HEK293 (cell line): Measurements from ENCODE around the gene NDUFB10.

Source experiments
- GFI1B ChIP-seq: fragments of 450-650 bp; formaldehyde crosslinking; IDR thresholded peaks from 2 replicates; pipeline ENCODE4 v1.5.1; 2016; ENCODE audit warnings: missing biosample characterization, missing genetic modification characterization
- KLF10 ChIP-seq: fragments of 450-650 bp; IDR thresholded peaks from 2 replicates; pipeline ENCODE4 v1.5.1; 2018; ENCODE audit warnings: missing biosample characterization, mild to moderate bottlenecking, missing genetic modification characterization
- KLF8 ChIP-seq: fragments of 450-650 bp; formaldehyde crosslinking; IDR thresholded peaks from 2 replicates; pipeline ENCODE4 v1.5.1; 2016; ENCODE audit warnings: missing biosample characterization, missing genetic modification characterization
- YY1 ChIP-seq: fragments of 450-650 bp; formaldehyde crosslinking; IDR thresholded peaks from 2 replicates; pipeline ENCODE4 v1.5.1; 2018; ENCODE audit warnings: missing biosample characterization, missing genetic modification characterization
- ZBTB17 ChIP-seq: fragments of 450-650 bp; formaldehyde crosslinking; IDR thresholded peaks from 2 replicates; pipeline ENCODE4 v1.5.1; 2016; ENCODE audit warnings: missing biosample characterization, missing genetic modification characterization
- ZFP3 ChIP-seq: fragments of 450-650 bp; formaldehyde crosslinking; IDR thresholded peaks from 2 replicates; pipeline ENCODE4 v1.5.1; 2016; ENCODE audit warnings: low read depth, missing biosample characterization, missing genetic modification characterization
- ZNF184 ChIP-seq: fragments of 450-650 bp; IDR thresholded peaks from 2 replicates; pipeline ENCODE4 v1.5.1; 2018; ENCODE audit warnings: missing biosample characterization, mild to moderate bottlenecking, missing genetic modification characterization
- ZNF302 ChIP-seq: fragments of 450-650 bp; formaldehyde crosslinking; IDR thresholded peaks from 2 replicates; pipeline ENCODE4 v1.5.1; 2016; ENCODE audit warnings: missing biosample characterization, missing genetic modification characterization, low read depth
- ZNF311 ChIP-seq: fragments of 450-650 bp; formaldehyde crosslinking; IDR thresholded peaks from 2 replicates; pipeline ENCODE4 v1.5.1; 2017; ENCODE audit warnings: missing biosample characterization, missing genetic modification characterization, borderline replicate concordance
- ZNF37A ChIP-seq: fragments of 450-650 bp; IDR thresholded peaks from 2 replicates; pipeline ENCODE4 v1.5.1; 2018; ENCODE audit warnings: missing biosample characterization, missing genetic modification characterization
- ZNF555 ChIP-seq: fragments of 450-650 bp; formaldehyde crosslinking; conservative IDR thresholded peaks from 2 replicates; pipeline ENCODE4 v1.5.1; 2017; ENCODE audit warnings: missing biosample characterization, mild to moderate bottlenecking, missing genetic modification characterization, inconsistent platforms
- ZNF561 ChIP-seq: fragments of 450-650 bp; IDR thresholded peaks from 2 replicates; pipeline ENCODE4 v1.5.1; 2018; ENCODE audit warnings: missing biosample characterization, missing genetic modification characterization, borderline replicate concordance
- ZNF654 ChIP-seq: fragments of 450-650 bp; formaldehyde crosslinking; IDR thresholded peaks from 2 replicates; pipeline ENCODE4 v1.5.1; 2016; ENCODE audit warnings: low read depth, missing biosample characterization, missing genetic modification characterization
- ZNF664 ChIP-seq: fragments of 450-650 bp; formaldehyde crosslinking; IDR thresholded peaks from 2 replicates; pipeline ENCODE4 v1.5.1; 2016; ENCODE audit warnings: missing biosample characterization, missing genetic modification characterization
- ZNF707 ChIP-seq: fragments of 450-650 bp; formaldehyde crosslinking; IDR thresholded peaks from 2 replicates; pipeline ENCODE4 v1.5.1; 2016; ENCODE audit warnings: missing biosample characterization, missing genetic modification characterization
- ZNF747 ChIP-seq: fragments of 450-650 bp; formaldehyde crosslinking; IDR thresholded peaks from 2 replicates; pipeline ENCODE4 v1.5.1; 2016; ENCODE audit warnings: missing biosample characterization, missing genetic modification characterization
- ZNF777 ChIP-seq: fragments of 450-650 bp; formaldehyde crosslinking; IDR thresholded peaks from 2 replicates; pipeline ENCODE4 v1.5.1; 2017; ENCODE audit warnings: missing biosample characterization, missing genetic modification characterization, borderline replicate concordance
- ZNF837 ChIP-seq: fragments of 450-650 bp; formaldehyde crosslinking; IDR thresholded peaks from 2 replicates; pipeline ENCODE4 v1.5.1; 2016; ENCODE audit warnings: missing biosample characterization, missing genetic modification characterization
- ZSCAN30 ChIP-seq: fragments of 450-650 bp; IDR thresholded peaks from 2 replicates; pipeline ENCODE4 v1.5.1; 2018; ENCODE audit warnings: missing biosample characterization, mild to moderate bottlenecking, missing genetic modification characterization, moderate library complexity
- TF ChIP-seq, protein P1 (sequence below): fragments of 450-650 bp; formaldehyde crosslinking; conservative IDR thresholded peaks from 2 replicates; pipeline ENCODE4 v1.5.1; 2016; ENCODE audit warnings: low read depth, missing biosample characterization, missing genetic modification characterization
- TF ChIP-seq, protein P2 (sequence below): fragments of 450-650 bp; formaldehyde crosslinking; IDR thresholded peaks from 2 replicates; pipeline ENCODE4 v1.5.0; 2017; ENCODE audit warnings: missing biosample characterization, missing genetic modification characterization, borderline replicate concordance
- TF ChIP-seq, protein P3 (sequence below): IDR thresholded peaks from 2 replicates; pipeline ENCODE4 v1.6.1; 2011; ENCODE audit warnings: mild to moderate bottlenecking, low read depth, low read length, borderline replicate concordance
- TF ChIP-seq, protein P4 (sequence below): fragments of 450-650 bp; formaldehyde crosslinking; IDR thresholded peaks from 2 replicates; pipeline ENCODE4 v1.5.1; 2017; ENCODE audit warnings: missing biosample characterization, missing genetic modification characterization
- TF ChIP-seq, protein P5 (sequence below): fragments of 450-650 bp; IDR thresholded peaks from 2 replicates; pipeline ENCODE4 v1.5.1; 2018; ENCODE audit warnings: missing biosample characterization, mild to moderate bottlenecking, missing genetic modification characterization
- TF ChIP-seq, protein P6 (sequence below): fragments of 450-650 bp; formaldehyde crosslinking; IDR thresholded peaks from 2 replicates; pipeline ENCODE4 v1.5.1; 2016; ENCODE audit warnings: missing biosample characterization, missing genetic modification characterization

The NDUFB10 gene

DNA sequence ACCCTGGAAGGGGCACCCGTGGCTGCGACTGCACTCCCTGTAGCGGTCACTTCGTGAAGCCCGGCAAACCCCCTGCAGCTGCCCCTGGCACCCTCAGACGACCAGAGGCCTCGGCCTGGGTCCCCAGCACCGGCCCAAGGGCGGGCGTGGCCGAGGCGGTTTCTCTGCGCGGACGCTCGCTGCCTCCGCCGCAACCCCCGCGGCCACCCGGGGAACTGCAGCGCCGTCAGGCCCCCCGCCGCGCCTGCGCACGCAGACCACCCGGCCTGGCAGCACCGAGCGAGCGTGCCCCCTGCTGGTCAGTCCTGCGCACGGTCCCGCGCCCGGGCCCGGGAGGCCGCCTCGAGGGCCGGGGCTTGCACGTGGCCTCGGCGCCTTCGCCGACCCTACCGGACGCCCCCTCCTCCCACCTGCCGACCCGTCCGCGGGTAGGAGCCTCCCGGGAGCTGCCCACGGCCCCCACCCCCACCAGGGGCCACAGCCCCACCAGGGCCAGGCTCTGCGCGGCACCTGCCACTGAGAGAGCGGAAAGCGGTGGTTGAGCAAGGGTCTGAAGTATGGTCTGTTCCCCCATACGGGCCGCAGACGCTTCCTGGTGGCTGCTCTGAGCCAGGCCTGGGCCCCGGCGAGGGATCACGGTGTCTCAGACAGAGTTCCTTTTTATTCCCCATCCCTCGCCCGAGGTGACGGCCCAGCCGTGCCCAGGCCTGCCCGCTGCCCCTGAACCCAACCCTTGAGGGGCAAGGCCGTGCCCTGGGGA, 29.6 kb upstream of the NDUFB10 start (continued):
- TF ChIP-seq, protein P1, sequence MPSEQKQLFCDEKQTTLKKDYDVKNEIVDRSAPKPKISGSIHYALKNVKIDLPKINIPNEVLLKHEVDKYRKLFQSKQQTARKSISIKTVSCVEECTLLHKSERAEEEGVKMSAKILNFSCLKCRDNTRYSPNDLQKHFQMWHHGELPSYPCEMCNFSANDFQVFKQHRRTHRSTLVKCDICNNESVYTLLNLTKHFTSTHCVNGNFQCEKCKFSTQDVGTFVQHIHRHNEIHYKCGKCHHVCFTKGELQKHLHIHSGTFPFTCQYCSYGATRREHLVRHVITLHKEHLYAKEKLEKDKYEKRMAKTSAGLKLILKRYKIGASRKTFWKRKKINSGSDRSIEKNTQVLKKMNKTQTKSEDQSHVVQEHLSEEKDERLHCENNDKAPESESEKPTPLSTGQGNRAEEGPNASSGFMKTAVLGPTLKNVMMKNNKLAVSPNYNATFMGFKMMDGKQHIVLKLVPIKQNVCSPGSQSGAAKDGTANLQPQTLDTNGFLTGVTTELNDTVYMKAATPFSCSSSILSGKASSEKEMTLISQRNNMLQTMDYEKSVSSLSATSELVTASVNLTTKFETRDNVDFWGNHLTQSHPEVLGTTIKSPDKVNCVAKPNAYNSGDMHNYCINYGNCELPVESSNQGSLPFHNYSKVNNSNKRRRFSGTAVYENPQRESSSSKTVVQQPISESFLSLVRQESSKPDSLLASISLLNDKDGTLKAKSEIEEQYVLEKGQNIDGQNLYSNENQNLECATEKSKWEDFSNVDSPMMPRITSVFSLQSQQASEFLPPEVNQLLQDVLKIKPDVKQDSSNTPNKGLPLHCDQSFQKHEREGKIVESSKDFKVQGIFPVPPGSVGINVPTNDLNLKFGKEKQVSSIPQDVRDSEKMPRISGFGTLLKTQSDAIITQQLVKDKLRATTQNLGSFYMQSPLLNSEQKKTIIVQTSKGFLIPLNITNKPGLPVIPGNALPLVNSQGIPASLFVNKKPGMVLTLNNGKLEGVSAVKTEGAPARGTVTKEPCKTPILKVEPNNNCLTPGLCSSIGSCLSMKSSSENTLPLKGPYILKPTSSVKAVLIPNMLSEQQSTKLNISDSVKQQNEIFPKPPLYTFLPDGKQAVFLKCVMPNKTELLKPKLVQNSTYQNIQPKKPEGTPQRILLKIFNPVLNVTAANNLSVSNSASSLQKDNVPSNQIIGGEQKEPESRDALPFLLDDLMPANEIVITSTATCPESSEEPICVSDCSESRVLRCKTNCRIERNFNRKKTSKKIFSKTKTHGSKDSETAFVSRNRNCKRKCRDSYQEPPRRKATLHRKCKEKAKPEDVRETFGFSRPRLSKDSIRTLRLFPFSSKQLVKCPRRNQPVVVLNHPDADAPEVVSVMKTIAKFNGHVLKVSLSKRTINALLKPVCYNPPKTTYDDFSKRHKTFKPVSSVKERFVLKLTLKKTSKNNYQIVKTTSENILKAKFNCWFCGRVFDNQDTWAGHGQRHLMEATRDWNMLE = no peak
- TF ChIP-seq, protein P2, sequence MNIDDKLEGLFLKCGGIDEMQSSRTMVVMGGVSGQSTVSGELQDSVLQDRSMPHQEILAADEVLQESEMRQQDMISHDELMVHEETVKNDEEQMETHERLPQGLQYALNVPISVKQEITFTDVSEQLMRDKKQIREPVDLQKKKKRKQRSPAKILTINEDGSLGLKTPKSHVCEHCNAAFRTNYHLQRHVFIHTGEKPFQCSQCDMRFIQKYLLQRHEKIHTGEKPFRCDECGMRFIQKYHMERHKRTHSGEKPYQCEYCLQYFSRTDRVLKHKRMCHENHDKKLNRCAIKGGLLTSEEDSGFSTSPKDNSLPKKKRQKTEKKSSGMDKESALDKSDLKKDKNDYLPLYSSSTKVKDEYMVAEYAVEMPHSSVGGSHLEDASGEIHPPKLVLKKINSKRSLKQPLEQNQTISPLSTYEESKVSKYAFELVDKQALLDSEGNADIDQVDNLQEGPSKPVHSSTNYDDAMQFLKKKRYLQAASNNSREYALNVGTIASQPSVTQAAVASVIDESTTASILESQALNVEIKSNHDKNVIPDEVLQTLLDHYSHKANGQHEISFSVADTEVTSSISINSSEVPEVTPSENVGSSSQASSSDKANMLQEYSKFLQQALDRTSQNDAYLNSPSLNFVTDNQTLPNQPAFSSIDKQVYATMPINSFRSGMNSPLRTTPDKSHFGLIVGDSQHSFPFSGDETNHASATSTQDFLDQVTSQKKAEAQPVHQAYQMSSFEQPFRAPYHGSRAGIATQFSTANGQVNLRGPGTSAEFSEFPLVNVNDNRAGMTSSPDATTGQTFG (tag by site-specific recombination) = no peak
- TF ChIP-seq KLF10 (tag by site-specific recombination) (peak; percentile 80; the same call in 1 of the 2 replicates), YY1 (0 out of 2 replicates have a peak, but pooled peaks have one; percentile 56), ZBTB17 (tag by site-specific recombination) (no peak), ZNF311 (tag by site-specific recombination) (no peak), ZNF184 (peak; percentile 48; the same call in 1 of the 2 replicates), ZNF777 (peak; percentile 73), ZNF302 (tag by site-specific recombination) (no peak), GFI1B (tag by site-specific recombination) (no peak), ZNF555 (tag by site-specific recombination) (no peak), ZNF37A (tag by site-specific recombination) (no peak), ZNF654 (tag by site-specific recombination) (0 out of 2 replicates have a peak, but pooled peaks have one; percentile 14), ZNF747 (no peak), ZNF561 (tag by site-specific recombination) (peak; percentile 92), ZFP3 (tag by site-specific recombination) (no peak), ZNF837 (no peak), ZNF707 (no peak), KLF8 (tag by site-specific recombination) (peak; percentile 85; the same call in 1 of the 2 replicates), ZNF664 (no peak), ZSCAN30 (peak; percentile 95)
- TF ChIP-seq, protein P3, sequence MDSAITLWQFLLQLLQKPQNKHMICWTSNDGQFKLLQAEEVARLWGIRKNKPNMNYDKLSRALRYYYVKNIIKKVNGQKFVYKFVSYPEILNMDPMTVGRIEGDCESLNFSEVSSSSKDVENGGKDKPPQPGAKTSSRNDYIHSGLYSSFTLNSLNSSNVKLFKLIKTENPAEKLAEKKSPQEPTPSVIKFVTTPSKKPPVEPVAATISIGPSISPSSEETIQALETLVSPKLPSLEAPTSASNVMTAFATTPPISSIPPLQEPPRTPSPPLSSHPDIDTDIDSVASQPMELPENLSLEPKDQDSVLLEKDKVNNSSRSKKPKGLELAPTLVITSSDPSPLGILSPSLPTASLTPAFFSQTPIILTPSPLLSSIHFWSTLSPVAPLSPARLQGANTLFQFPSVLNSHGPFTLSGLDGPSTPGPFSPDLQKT = no peak
- TF ChIP-seq, protein P4, sequence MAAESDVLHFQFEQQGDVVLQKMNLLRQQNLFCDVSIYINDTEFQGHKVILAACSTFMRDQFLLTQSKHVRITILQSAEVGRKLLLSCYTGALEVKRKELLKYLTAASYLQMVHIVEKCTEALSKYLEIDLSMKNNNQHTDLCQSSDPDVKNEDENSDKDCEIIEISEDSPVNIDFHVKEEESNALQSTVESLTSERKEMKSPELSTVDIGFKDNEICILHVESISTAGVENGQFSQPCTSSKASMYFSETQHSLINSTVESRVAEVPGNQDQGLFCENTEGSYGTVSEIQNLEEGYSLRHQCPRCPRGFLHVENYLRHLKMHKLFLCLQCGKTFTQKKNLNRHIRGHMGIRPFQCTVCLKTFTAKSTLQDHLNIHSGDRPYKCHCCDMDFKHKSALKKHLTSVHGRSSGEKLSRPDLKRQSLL (tag by site-specific recombination) = peak; percentile 10; the same call in 1 of the 2 replicates
- TF ChIP-seq, protein P5, sequence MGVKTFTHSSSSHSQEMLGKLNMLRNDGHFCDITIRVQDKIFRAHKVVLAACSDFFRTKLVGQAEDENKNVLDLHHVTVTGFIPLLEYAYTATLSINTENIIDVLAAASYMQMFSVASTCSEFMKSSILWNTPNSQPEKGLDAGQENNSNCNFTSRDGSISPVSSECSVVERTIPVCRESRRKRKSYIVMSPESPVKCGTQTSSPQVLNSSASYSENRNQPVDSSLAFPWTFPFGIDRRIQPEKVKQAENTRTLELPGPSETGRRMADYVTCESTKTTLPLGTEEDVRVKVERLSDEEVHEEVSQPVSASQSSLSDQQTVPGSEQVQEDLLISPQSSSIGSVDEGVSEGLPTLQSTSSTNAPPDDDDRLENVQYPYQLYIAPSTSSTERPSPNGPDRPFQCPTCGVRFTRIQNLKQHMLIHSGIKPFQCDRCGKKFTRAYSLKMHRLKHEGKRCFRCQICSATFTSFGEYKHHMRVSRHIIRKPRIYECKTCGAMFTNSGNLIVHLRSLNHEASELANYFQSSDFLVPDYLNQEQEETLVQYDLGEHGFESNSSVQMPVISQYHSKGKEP (tag by site-specific recombination) = peak; percentile 75
- TF ChIP-seq, protein P6, sequence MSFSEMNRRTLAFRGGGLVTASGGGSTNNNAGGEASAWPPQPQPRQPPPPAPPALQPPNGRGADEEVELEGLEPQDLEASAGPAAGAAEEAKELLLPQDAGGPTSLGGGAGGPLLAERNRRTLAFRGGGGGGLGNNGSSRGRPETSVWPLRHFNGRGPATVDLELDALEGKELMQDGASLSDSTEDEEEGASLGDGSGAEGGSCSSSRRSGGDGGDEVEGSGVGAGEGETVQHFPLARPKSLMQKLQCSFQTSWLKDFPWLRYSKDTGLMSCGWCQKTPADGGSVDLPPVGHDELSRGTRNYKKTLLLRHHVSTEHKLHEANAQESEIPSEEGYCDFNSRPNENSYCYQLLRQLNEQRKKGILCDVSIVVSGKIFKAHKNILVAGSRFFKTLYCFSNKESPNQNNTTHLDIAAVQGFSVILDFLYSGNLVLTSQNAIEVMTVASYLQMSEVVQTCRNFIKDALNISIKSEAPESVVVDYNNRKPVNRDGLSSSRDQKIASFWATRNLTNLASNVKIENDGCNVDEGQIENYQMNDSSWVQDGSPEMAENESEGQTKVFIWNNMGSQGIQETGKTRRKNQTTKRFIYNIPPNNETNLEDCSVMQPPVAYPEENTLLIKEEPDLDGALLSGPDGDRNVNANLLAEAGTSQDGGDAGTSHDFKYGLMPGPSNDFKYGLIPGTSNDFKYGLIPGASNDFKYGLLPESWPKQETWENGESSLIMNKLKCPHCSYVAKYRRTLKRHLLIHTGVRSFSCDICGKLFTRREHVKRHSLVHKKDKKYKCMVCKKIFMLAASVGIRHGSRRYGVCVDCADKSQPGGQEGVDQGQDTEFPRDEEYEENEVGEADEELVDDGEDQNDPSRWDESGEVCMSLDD = no peak
